Stimulated activated naive CD8-positive, alpha-beta T cell treated with anti-CD3 and anti-CD28 coated beads, Interleukin-15, amount 100 ng/mL, for 72 hours (primary cell): ENCODE data around the gene AVPI1.

Experiments
- ATAC-seq: fragments of 150-1000 bp; cut with Tn5 transposase; 2 replicates; pipeline ENCODE4 v1.10.0; 2021; ENCODE audit warnings: mild to moderate bottlenecking, moderate library complexity
- DNase-seq, 2 donors: peaks; one replicate each; pipeline ENCODE4 v3.0.0; 2021 to 2022
- H3K27ac Mint-ChIP-seq, 2 donors: one replicate each; pipeline ENCODE4 v1.8.0; 2022; ENCODE audit warnings: mild to moderate bottlenecking in 2 of 2, mixed read lengths in 2 of 2, moderate library complexity in 2 of 2
- H3K27me3 Mint-ChIP-seq: one replicate; pipeline ENCODE4 v1.8.0; 2022; ENCODE audit warnings: mixed read lengths
- H3K4me1 Mint-ChIP-seq: one replicate; pipeline ENCODE4 v1.8.0; 2022; ENCODE audit warnings: mild to moderate bottlenecking, mixed read lengths
- H3K4me3 Mint-ChIP-seq, 2 donors: one replicate each; pipeline ENCODE4 v1.8.0; 2022; ENCODE audit warnings: mild to moderate bottlenecking in 2 of 2, mixed read lengths in 2 of 2, moderate library complexity in 1 of 2
- H3K9me3 Mint-ChIP-seq, 2 donors: one replicate each; pipeline ENCODE4 v1.8.0; 2022; ENCODE audit warnings: mixed read lengths in 2 of 2

The AVPI1 gene, protein sequence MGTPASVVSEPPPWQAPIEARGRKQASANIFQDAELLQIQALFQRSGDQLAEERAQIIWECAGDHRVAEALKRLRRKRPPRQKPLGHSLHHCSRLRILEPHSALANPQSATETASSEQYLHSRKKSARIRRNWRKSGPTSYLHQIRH

GRCh38 chr10:97686962-97687784, at the start of gene AVPI1:
TSS of gene AVPI1 (minus strand) at chr10:97687241. CDS start at chr10:97679905, 7,336 bp downstream.
- Mint-ChIP-seq H3K27ac (peak within 1 kb of the TSS; percentile 59 to 82), H3K27me3 (no peaks in the 10 kb centered on the region), H3K4me1 (peaks cover 22% of the 10 kb centered on the region), H3K9me3 (no peaks in the 10 kb centered on the region), H3K4me3 (peak within 1 kb of the TSS; percentile 78 to 91)
- ATAC-seq, result peak; percentile 91
- peak; percentile 95 for DNase-seq

DNA sequence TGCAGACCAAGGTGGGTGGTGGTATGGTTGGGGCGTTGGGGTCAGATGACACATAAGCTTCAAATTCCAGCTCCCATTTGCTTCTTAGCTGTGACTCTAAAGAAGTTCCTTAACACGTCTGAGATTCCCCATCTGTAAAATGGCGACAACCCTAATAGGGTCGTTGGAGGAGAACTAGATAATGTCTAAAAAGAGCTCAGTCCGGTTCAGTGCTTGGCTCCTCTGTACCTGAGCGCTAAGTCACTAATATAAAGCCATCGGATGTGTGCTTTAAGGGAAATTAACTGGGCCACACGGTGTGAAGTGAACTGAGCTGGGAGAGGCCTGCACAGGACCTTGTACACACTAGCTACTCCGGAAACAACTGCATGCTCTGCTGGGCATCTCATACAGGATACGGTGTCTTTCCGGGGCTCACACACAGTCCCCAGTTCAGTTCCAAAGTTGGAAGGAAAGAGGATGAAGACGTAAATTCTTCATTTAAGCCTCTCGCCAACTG, 49.4 kb upstream of the AVPI1 start:
- H3K9me3 Mint-ChIP-seq, result peaks cover 0 to 8% of the 10 kb centered on the region in 2 donors
- no peaks in the 10 kb centered on the region for H3K27me3 Mint-ChIP-seq
- peak; percentile 45 for ATAC-seq
- peak overlapping the region; percentile 97 to 98 for H3K27ac Mint-ChIP-seq
- peaks cover 53% of the 10 kb centered on the region for H3K4me1 Mint-ChIP-seq
- peak overlapping the region; percentile 88 to 98 for H3K4me3 Mint-ChIP-seq
- DNase-seq, result no peak

DNA sequence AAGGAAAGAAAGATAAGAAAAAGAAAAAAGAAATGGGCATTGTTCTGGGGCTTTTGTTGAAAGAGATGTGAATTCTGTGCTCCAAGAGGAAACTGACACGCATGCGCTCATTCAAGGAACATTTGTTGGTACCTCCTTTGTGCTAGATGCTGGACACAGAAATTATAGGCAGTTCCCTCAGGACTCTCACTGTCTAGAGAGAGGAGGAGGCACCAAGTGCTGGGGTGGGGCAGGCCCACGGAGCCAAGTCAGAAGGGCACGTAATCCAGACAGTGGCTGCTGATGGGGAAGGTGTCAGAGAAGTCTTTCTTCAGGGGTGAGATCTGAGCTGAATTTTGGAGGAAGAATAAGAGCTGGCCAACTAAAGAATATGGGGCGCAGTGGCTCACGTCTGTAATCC, 47.0 kb upstream of the AVPI1 start:
- Mint-ChIP-seq H3K27ac (no peak overlapping the region), H3K4me1 (peaks cover 30% of the 10 kb centered on the region), H3K9me3 (peaks cover 0 to 8% of the 10 kb centered on the region in 2 donors), H3K27me3 (peaks cover 5% of the 10 kb centered on the region), H3K4me3 (no peak overlapping the region)
- DNase-seq (no peak), ATAC-seq (no peak)

- Mint-ChIP-seq H3K27me3 (peaks cover 7% of the 10 kb centered on the region), H3K27ac (no peak overlapping the region), H3K4me3 (no peak overlapping the region), H3K4me1 (peaks cover 24% of the 10 kb centered on the region), H3K9me3 (peaks cover 0 to 8% of the 10 kb centered on the region in 2 donors)
- DNase-seq, result no peak
- ATAC-seq, result no peak
Observed at GRCh38 chr10:97733256-97733655, 46.2 kb upstream of the AVPI1 start.

DNA sequence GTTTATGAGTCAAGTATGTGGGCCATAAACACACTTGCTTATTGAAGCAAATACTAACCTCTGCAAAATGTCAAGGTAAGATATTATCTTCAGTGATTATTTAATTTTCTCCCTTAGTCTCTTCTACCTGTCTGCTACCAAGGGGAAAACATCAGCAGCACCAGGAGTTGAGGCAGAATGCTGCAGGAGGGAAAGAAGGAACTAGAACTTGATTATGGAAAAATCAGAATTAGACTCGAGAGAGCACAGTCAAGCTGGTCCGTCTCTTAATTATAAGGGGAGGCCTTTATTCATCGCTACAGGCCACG, 45.0 kb upstream of the AVPI1 start:
- Mint-ChIP-seq H3K27me3 (peaks cover 7% of the 10 kb centered on the region), H3K9me3 (peaks cover 0 to 8% of the 10 kb centered on the region in 2 donors), H3K4me1 (peaks cover 15% of the 10 kb centered on the region), H3K27ac (no peak overlapping the region), H3K4me3 (no peak overlapping the region)
- no peak for ATAC-seq
- DNase-seq, result no peak

DNA sequence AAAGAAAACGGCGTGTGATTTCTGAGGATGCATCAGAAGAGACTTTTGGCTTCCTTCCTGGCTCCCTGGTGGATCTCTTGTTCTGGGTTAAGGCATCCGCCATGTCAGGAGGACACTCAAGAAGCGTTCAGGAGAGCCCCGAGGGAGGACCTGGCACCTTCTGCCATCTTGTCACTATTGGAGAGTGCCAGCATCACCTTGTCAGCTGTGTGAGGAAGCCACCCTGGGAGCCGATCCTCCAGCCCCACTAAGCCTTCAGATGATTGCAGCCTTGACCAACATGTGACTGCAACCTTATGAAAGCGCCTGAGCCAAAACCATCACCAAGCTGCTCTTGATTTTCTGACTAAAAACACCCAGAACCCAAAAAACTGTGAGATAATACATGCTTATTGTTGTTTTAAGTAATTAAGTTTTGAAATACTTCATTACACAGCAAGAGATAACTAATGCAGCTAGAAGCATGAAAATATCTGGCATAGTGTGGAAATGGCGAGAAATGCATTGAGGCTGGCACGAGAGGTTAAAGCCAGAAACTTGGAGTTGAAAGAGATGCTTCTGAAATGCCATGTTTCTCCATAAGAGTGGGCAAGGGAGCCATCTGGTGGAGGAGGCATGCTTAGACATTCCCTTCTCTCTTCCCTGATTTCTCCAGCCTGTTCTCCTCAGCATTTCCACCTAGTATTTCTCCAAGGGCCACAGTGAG, 44.5 kb upstream of the AVPI1 start:
- Mint-ChIP-seq H3K27ac (no peak overlapping the region), H3K4me3 (no peak overlapping the region)
- DNase-seq, result peak; percentile 30 to 34

GRCh38 chr10:97729014-97729413, 42.0 kb upstream of the AVPI1 start:
- H3K4me1 Mint-ChIP-seq, result no peaks in the 10 kb centered on the region
- H3K27me3 Mint-ChIP-seq, result peaks cover 7% of the 10 kb centered on the region
- ATAC-seq (no peak), DNase-seq (no peak)
- H3K9me3 Mint-ChIP-seq, result no peaks in the 10 kb centered on the region
- no peak overlapping the region for H3K27ac Mint-ChIP-seq
- H3K4me3 Mint-ChIP-seq, result no peak overlapping the region

More for the DNA sequence above, 44.5 kb upstream of the AVPI1 start:
- H3K4me1 Mint-ChIP-seq, result peaks cover 10% of the 10 kb centered on the region
- peak; percentile 52 for ATAC-seq
- peaks cover 0 to 8% of the 10 kb centered on the region in 2 donors for H3K9me3 Mint-ChIP-seq
- peaks cover 7% of the 10 kb centered on the region for H3K27me3 Mint-ChIP-seq

DNA sequence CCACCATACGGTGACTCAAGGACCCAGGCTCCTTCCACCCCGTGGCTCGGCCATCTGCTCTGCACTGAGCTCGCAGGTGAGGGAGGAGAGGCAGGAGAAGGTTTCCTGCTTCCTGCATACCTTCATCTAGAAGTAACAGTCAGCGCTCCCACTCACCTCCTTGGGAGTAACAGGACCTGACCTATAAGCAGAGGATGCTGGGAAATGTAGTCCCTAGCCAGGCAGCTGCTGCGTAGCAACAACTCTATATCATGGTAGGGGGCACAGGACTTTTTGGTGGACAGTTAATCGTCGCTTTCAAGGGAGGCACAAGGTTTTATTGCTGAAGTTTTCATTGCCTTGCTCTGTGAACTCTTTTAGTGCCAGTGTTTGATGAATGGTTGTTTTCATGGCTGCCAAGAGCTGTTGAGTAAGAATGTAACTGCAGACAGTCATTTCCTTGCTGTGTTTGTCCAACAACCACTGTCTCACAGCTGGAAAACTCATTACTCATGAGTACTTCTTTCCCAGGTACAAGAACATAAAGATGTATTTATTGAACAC, 39.7 kb upstream of the AVPI1 start:
- no peaks in the 10 kb centered on the region for H3K9me3 Mint-ChIP-seq
- peaks cover 7% of the 10 kb centered on the region for H3K27me3 Mint-ChIP-seq
- H3K4me1 Mint-ChIP-seq, result no peaks in the 10 kb centered on the region
- ATAC-seq (no peak), DNase-seq (no peak)
- no peak overlapping the region for H3K4me3 Mint-ChIP-seq
- no peak overlapping the region for H3K27ac Mint-ChIP-seq

- DNase-seq, result no peak
- Mint-ChIP-seq H3K27ac (no peak overlapping the region), H3K4me3 (no peak overlapping the region), H3K4me1 (no peaks in the 10 kb centered on the region), H3K9me3 (no peaks in the 10 kb centered on the region), H3K27me3 (peaks cover 7% of the 10 kb centered on the region)
- ATAC-seq, result no peak
Observed at GRCh38 chr10:97724341-97724941, 37.4 kb upstream of the AVPI1 start.

DNA sequence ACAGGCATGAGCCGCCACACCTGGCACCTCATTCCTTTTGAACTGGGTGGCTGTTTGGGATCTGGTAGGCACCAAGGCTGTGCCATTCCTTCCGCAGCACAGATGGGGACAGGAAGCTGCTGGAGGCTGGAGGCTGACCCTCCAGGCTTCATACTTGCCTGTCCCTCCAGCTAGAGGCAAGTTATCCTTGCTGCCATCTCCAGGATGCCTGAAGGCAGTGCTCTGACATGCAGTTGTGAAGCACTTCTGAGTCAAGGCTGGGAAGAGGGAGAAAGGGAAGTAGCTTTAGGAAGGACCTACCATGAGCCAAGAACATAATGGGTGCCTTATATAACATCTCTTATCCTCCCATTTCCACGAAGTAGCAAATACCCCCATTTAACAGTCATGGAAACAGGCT, 36.0 kb upstream of the AVPI1 start:
- H3K27me3 Mint-ChIP-seq, result no peaks in the 10 kb centered on the region
- ATAC-seq, result no peak
- H3K4me1 Mint-ChIP-seq, result no peaks in the 10 kb centered on the region
- H3K9me3 Mint-ChIP-seq, result no peaks in the 10 kb centered on the region
- H3K27ac Mint-ChIP-seq, result no peak overlapping the region
- no peak overlapping the region for H3K4me3 Mint-ChIP-seq
- DNase-seq, result no peak

GRCh38 chr10:97721871-97722780, 35.1 kb upstream of the AVPI1 start:
- H3K9me3 Mint-ChIP-seq, result no peaks in the 10 kb centered on the region
- no peak for ATAC-seq
- no peaks in the 10 kb centered on the region for H3K4me1 Mint-ChIP-seq
- no peaks in the 10 kb centered on the region for H3K27me3 Mint-ChIP-seq
- no peak overlapping the region for H3K27ac Mint-ChIP-seq
- no peak for DNase-seq
- no peak overlapping the region for H3K4me3 Mint-ChIP-seq

DNA sequence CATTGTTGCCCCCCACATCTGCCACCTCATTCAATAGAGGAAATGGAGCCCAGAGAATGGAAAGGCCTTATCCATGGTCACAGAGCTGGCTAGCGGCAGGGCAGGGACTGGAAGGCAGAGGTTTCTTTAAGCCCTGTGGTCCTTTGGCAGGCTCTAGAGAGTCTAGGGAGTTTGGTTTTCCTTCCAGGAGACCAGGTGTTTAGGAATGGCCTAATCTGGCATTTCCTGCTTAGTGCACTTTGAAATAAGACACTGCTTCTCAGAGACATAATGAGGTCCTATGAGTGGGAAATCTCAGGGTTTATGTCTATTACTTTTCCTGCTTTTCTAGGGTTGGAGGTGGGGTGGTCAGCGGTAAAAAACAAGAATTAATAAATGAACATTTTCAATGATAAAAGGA, 32.6 kb upstream of the AVPI1 start:
- Mint-ChIP-seq H3K9me3 (no peaks in the 10 kb centered on the region), H3K4me3 (no peak overlapping the region), H3K27me3 (no peaks in the 10 kb centered on the region), H3K4me1 (no peaks in the 10 kb centered on the region), H3K27ac (no peak overlapping the region)
- ATAC-seq (no peak), DNase-seq (no peak)

- Mint-ChIP-seq H3K27ac (no peak overlapping the region), H3K4me3 (no peak overlapping the region), H3K27me3 (no peaks in the 10 kb centered on the region), H3K9me3 (no peaks in the 10 kb centered on the region), H3K4me1 (peaks cover 6% of the 10 kb centered on the region)
- no peak for DNase-seq
- no peak for ATAC-seq
Observed at GRCh38 chr10:97718659-97719142, 31.7 kb upstream of the AVPI1 start.

- Mint-ChIP-seq H3K4me3 (no peak overlapping the region), H3K9me3 (no peaks in the 10 kb centered on the region), H3K4me1 (peaks cover 8% of the 10 kb centered on the region), H3K27me3 (peaks cover 1% of the 10 kb centered on the region), H3K27ac (no peak overlapping the region)
- DNase-seq, result no peak
- ATAC-seq, result no peak
Observed at GRCh38 chr10:97718178-97718577, 31.1 kb upstream of the AVPI1 start.
